IMR-90 (cell line): ENCODE results near the gene GSE1. TPM values are rescaled to one million over a fixed set of nuclear protein-coding genes. Genes with fewer than 3 reads are reported as not detected.
A peak's percentile ranks its signal among the peaks of the same experiment; 100 is the strongest.

ENCODE experiments used
- ATAC-seq: fragments of 200-7000 bp; cut with Tn5 transposase; 2 replicates; pipeline ENCODE4 v1.9.1; 2020; ENCODE audit warnings: low read depth, mild to moderate bottlenecking, moderate library complexity
- BruUV-seq: library from RNA; stranded (reverse); fragments of 400-500 nt; replicated peaks from 2 replicates; lab custom pipeline; 2021; lab: Mats Ljungman, UMichigan
- CTCF ChIA-PET: fragments of 300-600 bp; formaldehyde crosslinking; extraction: SDS; loops from one replicate; lab custom pipeline; 2021; ENCODE audit warnings: antibody characterized with exemption; lab: Yijun Ruan, JAX
- POLR2A ChIA-PET: fragments of 300-600 bp; sonication (Branson Sonifier 250); formaldehyde crosslinking; loops from one replicate; lab custom pipeline; 2022; ENCODE audit warnings: antibody characterized with exemption; ENCODE audit not compliant: unreplicated experiment; lab: Charles Lee
- DNase-seq: peaks from one replicate; pipeline ENCODE4 v3.0.0; 2013
- H2AFZ ChIP-seq: replicated peaks from 2 replicates; pipeline ENCODE3; 2013; ENCODE audit warnings: low read length, mild to moderate bottlenecking; ENCODE audit not compliant: poor library complexity
- H2AK5ac ChIP-seq: 2 replicates; pipeline ENCODE4 v1.6.1; 2013; ENCODE audit warnings: low read depth, low read length, inconsistent platforms
- H2AK9ac ChIP-seq: replicated peaks from 2 replicates; pipeline ENCODE3; 2013; ENCODE audit warnings: mild to moderate bottlenecking, low read depth, low read length, moderate library complexity; ENCODE audit not compliant: poor library complexity
- H2BK120ac ChIP-seq: 2 replicates; pipeline ENCODE4 v1.6.1; 2013; ENCODE audit warnings: low read depth, low read length, inconsistent platforms
- H2BK15ac ChIP-seq: 3 replicates; pipeline ENCODE4 v1.6.1; 2013; ENCODE audit warnings: low read depth, low read length, inconsistent platforms
- H2BK20ac ChIP-seq: 2 replicates; pipeline ENCODE4 v1.6.1; 2013; ENCODE audit warnings: low read depth, mild to moderate bottlenecking, inconsistent platforms, low read length, moderate library complexity
- H2BK5ac ChIP-seq: 2 replicates; pipeline ENCODE4 v1.6.1; 2013; ENCODE audit warnings: mild to moderate bottlenecking, low read depth, low read length, inconsistent platforms; ENCODE audit not compliant: poor library complexity, severe bottlenecking
- H3K14ac ChIP-seq: replicated peaks from 2 replicates; pipeline ENCODE4 v1.6.1; 2013; ENCODE audit warnings: low read depth, low read length, inconsistent platforms
- H3K18ac ChIP-seq: 2 replicates; pipeline ENCODE4 v1.6.1; 2013; ENCODE audit warnings: low read depth, low read length, control low read depth
- H3K23ac ChIP-seq: 2 replicates; pipeline ENCODE4 v1.6.1; 2013; ENCODE audit warnings: low read depth, low read length, inconsistent platforms
- H3K27ac ChIP-seq: 2 replicates; pipeline ENCODE4 v1.5.1; 2013; ENCODE audit warnings: mild to moderate bottlenecking, control low read depth, low read length; ENCODE audit not compliant: insufficient read depth
- H3K27me3 ChIP-seq: 2 replicates; pipeline ENCODE4 v1.6.1; 2013; ENCODE audit warnings: low read length; ENCODE audit not compliant: control insufficient read depth, insufficient read depth
- H3K36me3 ChIP-seq: 2 replicates; pipeline ENCODE4 v1.6.1; 2013; ENCODE audit warnings: low read length, mixed read lengths; ENCODE audit not compliant: control insufficient read depth, insufficient read depth
- H3K4ac ChIP-seq: 2 replicates; pipeline ENCODE4 v1.6.1; 2013; ENCODE audit warnings: low read depth, low read length, inconsistent platforms
- H3K4me1 ChIP-seq: 2 replicates; pipeline ENCODE4 v1.6.1; 2013; ENCODE audit warnings: low read length, mixed read lengths; ENCODE audit not compliant: control insufficient read depth, insufficient read depth
- H3K4me2 ChIP-seq: 2 replicates; pipeline ENCODE4 v1.6.1; 2013; ENCODE audit warnings: low read depth, mild to moderate bottlenecking, control low read depth, low read length, moderate library complexity
- H3K4me3 ChIP-seq: 2 replicates; pipeline ENCODE4 v1.5.1; 2013; ENCODE audit warnings: low read depth, mild to moderate bottlenecking, control low read depth, low read length, moderate library complexity; ENCODE audit not compliant: insufficient read depth
- H3K56ac ChIP-seq: 2 replicates; pipeline ENCODE4 v1.6.1; 2013; ENCODE audit warnings: low read length, inconsistent platforms; ENCODE audit not compliant: insufficient read depth; ENCODE audit errors: extremely low read depth
- H3K79me1 ChIP-seq, 2 experiments: 2 replicates each; pipeline ENCODE4 v1.6.1; 2013; ENCODE audit warnings: low read length in 2 of 2, inconsistent platforms in 1 of 2, low read depth in 1 of 2
- H3K9ac ChIP-seq: 2 replicates; pipeline ENCODE4 v1.6.1; 2013; ENCODE audit warnings: low read depth, low read length, control low read depth
- H3K9me1 ChIP-seq: 2 replicates; pipeline ENCODE4 v1.6.1; 2013; ENCODE audit warnings: low read length, inconsistent platforms; ENCODE audit not compliant: insufficient read depth
- H3K9me3 ChIP-seq: 2 replicates; pipeline ENCODE4 v1.6.1; 2013; ENCODE audit warnings: low read length; ENCODE audit not compliant: control insufficient read depth, insufficient read depth
- H4K20me1 ChIP-seq: 2 replicates; pipeline ENCODE4 v1.6.1; 2013; ENCODE audit warnings: low read length, inconsistent platforms; ENCODE audit not compliant: insufficient read depth
- H4K5ac ChIP-seq: 2 replicates; pipeline ENCODE4 v1.6.1; 2013; ENCODE audit warnings: mild to moderate bottlenecking, low read depth, low read length, control low read depth
- H4K8ac ChIP-seq, 2 experiments: 2 replicates each; pipeline ENCODE4 v1.6.1; 2013; ENCODE audit warnings: low read depth in 2 of 2, low read length in 2 of 2, control low read depth in 1 of 2, inconsistent platforms in 1 of 2
- H4K91ac ChIP-seq: 2 replicates; pipeline ENCODE4 v1.6.1; 2013; ENCODE audit warnings: low read depth, low read length, inconsistent platforms; ENCODE audit not compliant: insufficient read depth
- BHLHE40 ChIP-seq: fragments of 150-350 bp; IDR thresholded peaks from 2 replicates; pipeline ENCODE4 v1.6.1; 2016; ENCODE audit warnings: mild to moderate bottlenecking, low read depth, low read length
- CEBPB ChIP-seq: IDR thresholded peaks from 2 replicates; pipeline ENCODE4 v1.6.1; 2012; ENCODE audit warnings: low read depth, low read length, improper control_type of control experiment
- CHD1 ChIP-seq: IDR thresholded peaks from 2 replicates; pipeline ENCODE4 v1.6.1; 2012; ENCODE audit warnings: low read depth, low read length, improper control_type of control experiment
- FOS ChIP-seq: fragments of 150-350 bp; IDR thresholded peaks from 2 replicates; pipeline ENCODE4 v1.6.1; 2016; ENCODE audit warnings: low read depth, low read length
- MAFK ChIP-seq: IDR thresholded peaks from 2 replicates; pipeline ENCODE4 v1.6.1; 2012; ENCODE audit warnings: low read depth, low read length, improper control_type of control experiment
- MAZ ChIP-seq: IDR thresholded peaks from 2 replicates; pipeline ENCODE4 v1.6.1; 2012; ENCODE audit warnings: low read depth, mild to moderate bottlenecking, low read length, improper control_type of control experiment, moderate library complexity, borderline replicate concordance
- MXI1 ChIP-seq: IDR thresholded peaks from 2 replicates; pipeline ENCODE4 v1.6.1; 2012; ENCODE audit warnings: low read depth, mild to moderate bottlenecking, low read length, moderate library complexity, borderline replicate concordance
- NFE2L2 ChIP-seq: fragments of 150-350 bp; IDR thresholded peaks from 2 replicates; pipeline ENCODE4 v1.6.1; 2016; ENCODE audit warnings: low read depth, mild to moderate bottlenecking, low read length
- RAD21 ChIP-seq: IDR thresholded peaks from 2 replicates; pipeline ENCODE4 v1.6.1; 2012; ENCODE audit warnings: low read length, improper control_type of control experiment
- RCOR1 ChIP-seq: IDR thresholded peaks from 2 replicates; pipeline ENCODE4 v1.6.1; 2012; ENCODE audit warnings: mild to moderate bottlenecking, low read length, improper control_type of control experiment; ENCODE audit not compliant: insufficient replicate concordance
- RFX5 ChIP-seq: IDR thresholded peaks from 2 replicates; pipeline ENCODE4 v1.8.0; 2012; ENCODE audit warnings: low read depth, mild to moderate bottlenecking, low read length, moderate library complexity
- SMC3 ChIP-seq: fragments of 150-350 bp; IDR thresholded peaks from 2 replicates; pipeline ENCODE4 v1.6.1; 2016; ENCODE audit warnings: low read depth, mild to moderate bottlenecking, antibody characterized with exemption, low read length, moderate library complexity
- WGBS, 2 experiments: methylation state at CpG; one replicate each; pipeline versions ENCODE4 v1.1.5 to v1.1.7; 2013; ENCODE audit warnings: missing lambda C conversion rate in 2 of 2; ENCODE audit not compliant: insufficient read length in 1 of 2; ENCODE audit errors: extremely low coverage in 2 of 2; 5-methylcytosine and 5-hydroxymethylcytosine counted together
- dilution Hi-C: fragments of 300-500 bp; cut with HindIII; formaldehyde crosslinking; loops from one replicate; pipeline ENCODE4 v1.14.3; 2018; ENCODE audit warnings: low sequenced_read_pairs; ENCODE audit not compliant: unreplicated experiment
- in situ Hi-C: fragments of 300-500 bp; cut with MboI; formaldehyde crosslinking; loops from 3 replicates; pipeline ENCODE4 v1.14.3; 2019; ENCODE audit warnings: low sequenced_read_pairs, inconsistent platforms, mixed read lengths
- intact Hi-C: fragments of 100-400 bp; cut with micrococcal nuclease; formaldehyde crosslinking; loops from 2 replicates; pipeline ENCODE4 v1.10.0; 2022
- polyA plus RNA-seq, 3 experiments: library from polyadenylated mRNA; depleted of rRNA; stranded (reverse); fragments of >200 nt; gene quantifications; 2 replicates each; pipeline ENCODE4 v1.2.3, GENCODE V29; 2012; ENCODE audit warnings: low replicate concordance in 1 of 3
- total RNA-seq: library from RNA; depleted of rRNA; stranded (reverse); fragments of >200 nt; gene quantifications from 2 replicates; pipeline ENCODE4 v1.2.3, GENCODE V29; 2012
- TF ChIP-seq, protein P1 (sequence below): conservative IDR thresholded peaks from 2 replicates; pipeline ENCODE4 v1.5.1; 2012; ENCODE audit warnings: mild to moderate bottlenecking, low read depth, low read length, improper control_type of control experiment
- TF ChIP-seq, protein P2 (sequence below): fragments of 150-350 bp; IDR thresholded peaks from 2 replicates; pipeline ENCODE4 v1.6.1; 2017; ENCODE audit warnings: mild to moderate bottlenecking, antibody characterized with exemption, low read length, low read depth
- TF ChIP-seq, protein P3 (sequence below): fragments of 150-350 bp; IDR thresholded peaks from 2 replicates; pipeline ENCODE4 v1.6.1; 2016; ENCODE audit warnings: low read depth, mild to moderate bottlenecking, low read length, moderate library complexity, borderline replicate concordance

Gene GSE1
- total and polyA plus RNA-seq, 2 of the 4 experiments (the other 2 are of a cell fraction) = 14.9 to 25.5 TPM

DNA sequence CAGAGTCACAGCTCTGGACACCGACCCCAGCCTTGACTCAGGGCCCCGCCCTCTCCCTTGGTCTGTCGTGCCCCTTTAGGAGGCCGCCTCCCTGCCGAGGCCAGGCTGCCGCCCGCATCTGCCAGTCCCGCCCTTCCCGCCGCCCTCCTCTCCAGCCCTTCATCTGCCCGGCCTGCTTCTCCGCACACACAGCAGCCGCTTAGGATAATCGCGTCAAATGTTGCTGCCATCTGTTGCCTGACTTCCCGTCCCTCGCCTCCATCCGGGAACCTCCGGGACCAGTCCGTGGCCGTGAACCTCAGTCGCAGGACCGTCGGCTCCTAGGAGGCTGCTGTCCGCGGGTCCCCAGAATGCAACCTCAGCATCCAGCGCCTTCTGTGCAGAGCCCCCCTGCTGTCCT is 11.9 kb downstream of the GSE1 start:
- Histone ChIP-seq H3K27ac (no peak overlapping the region), H3K4me2 (no peak overlapping the region), H4K20me1 (peaks cover 99% of the 10 kb centered on the region), H2BK5ac (no peak overlapping the region), H3K4me3 (no peak overlapping the region), H3K27me3 (no peaks in the 10 kb centered on the region), H2BK120ac (no peak overlapping the region), H3K23ac (no peak overlapping the region), H3K9ac (no peak overlapping the region), H3K14ac (no peak overlapping the region), H3K4ac (no peak overlapping the region), H2AFZ (peak overlapping the region; percentile 16), H4K5ac (no peak overlapping the region), H2BK15ac (no peak overlapping the region), H3K79me1 (peaks cover 24 to 89% of the 10 kb centered on the region in 2 experiments), H3K18ac (no peak overlapping the region), H2BK20ac (no peak overlapping the region), H4K8ac (no peak overlapping the region), H2AK9ac (peak overlapping the region; percentile 49), H2AK5ac (no peak overlapping the region), H3K36me3 (peaks cover 1% of the 10 kb centered on the region; the same call in 1 of the 2 replicates), H4K91ac (no peak overlapping the region), H3K9me1 (peaks cover 7% of the 10 kb centered on the region; the same call in 1 of the 2 replicates), H3K9me3 (peaks cover 12% of the 10 kb centered on the region), H3K4me1 (no peaks in the 10 kb centered on the region), H3K56ac (no peak overlapping the region)
- intact Hi-C loops (no loop called here), in situ Hi-C loops (no loop called here), dilution Hi-C loops (no loop called here)
- WGBS, 2 experiments = 76% methylated on average over 25 of the region's 27 CpGs; no CpG with 5 or more reads in 1 of the 2 experiments
- ChIA-PET CTCF (no interaction called here), POLR2A (no interaction called here)
- BruUV-seq = no TSS peak
- TF ChIP-seq, protein P1, sequence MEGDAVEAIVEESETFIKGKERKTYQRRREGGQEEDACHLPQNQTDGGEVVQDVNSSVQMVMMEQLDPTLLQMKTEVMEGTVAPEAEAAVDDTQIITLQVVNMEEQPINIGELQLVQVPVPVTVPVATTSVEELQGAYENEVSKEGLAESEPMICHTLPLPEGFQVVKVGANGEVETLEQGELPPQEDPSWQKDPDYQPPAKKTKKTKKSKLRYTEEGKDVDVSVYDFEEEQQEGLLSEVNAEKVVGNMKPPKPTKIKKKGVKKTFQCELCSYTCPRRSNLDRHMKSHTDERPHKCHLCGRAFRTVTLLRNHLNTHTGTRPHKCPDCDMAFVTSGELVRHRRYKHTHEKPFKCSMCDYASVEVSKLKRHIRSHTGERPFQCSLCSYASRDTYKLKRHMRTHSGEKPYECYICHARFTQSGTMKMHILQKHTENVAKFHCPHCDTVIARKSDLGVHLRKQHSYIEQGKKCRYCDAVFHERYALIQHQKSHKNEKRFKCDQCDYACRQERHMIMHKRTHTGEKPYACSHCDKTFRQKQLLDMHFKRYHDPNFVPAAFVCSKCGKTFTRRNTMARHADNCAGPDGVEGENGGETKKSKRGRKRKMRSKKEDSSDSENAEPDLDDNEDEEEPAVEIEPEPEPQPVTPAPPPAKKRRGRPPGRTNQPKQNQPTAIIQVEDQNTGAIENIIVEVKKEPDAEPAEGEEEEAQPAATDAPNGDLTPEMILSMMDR = no peak
- TF ChIP-seq CHD1 = no peak
- no peak for TF ChIP-seq MAZ
- no peak for TF ChIP-seq RAD21
- TF ChIP-seq CEBPB = no peak
- no peak for TF ChIP-seq NFE2L2
- TF ChIP-seq RFX5 = no peak
- no peak for TF ChIP-seq SMC3
- TF ChIP-seq, protein P2, sequence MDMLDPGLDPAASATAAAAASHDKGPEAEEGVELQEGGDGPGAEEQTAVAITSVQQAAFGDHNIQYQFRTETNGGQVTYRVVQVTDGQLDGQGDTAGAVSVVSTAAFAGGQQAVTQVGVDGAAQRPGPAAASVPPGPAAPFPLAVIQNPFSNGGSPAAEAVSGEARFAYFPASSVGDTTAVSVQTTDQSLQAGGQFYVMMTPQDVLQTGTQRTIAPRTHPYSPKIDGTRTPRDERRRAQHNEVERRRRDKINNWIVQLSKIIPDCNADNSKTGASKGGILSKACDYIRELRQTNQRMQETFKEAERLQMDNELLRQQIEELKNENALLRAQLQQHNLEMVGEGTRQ = no peak
- TF ChIP-seq BHLHE40 = no peak
- TF ChIP-seq FOS = no peak
- no peak for TF ChIP-seq RCOR1
- TF ChIP-seq MAFK = no peak
- TF ChIP-seq MXI1 = no peak
- TF ChIP-seq, protein P3, sequence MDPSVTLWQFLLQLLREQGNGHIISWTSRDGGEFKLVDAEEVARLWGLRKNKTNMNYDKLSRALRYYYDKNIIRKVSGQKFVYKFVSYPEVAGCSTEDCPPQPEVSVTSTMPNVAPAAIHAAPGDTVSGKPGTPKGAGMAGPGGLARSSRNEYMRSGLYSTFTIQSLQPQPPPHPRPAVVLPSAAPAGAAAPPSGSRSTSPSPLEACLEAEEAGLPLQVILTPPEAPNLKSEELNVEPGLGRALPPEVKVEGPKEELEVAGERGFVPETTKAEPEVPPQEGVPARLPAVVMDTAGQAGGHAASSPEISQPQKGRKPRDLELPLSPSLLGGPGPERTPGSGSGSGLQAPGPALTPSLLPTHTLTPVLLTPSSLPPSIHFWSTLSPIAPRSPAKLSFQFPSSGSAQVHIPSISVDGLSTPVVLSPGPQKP = no peak
- ATAC-seq (no peak), DNase-seq (no peak)
